Measurements from ENCODE around the gene ZNF440. TPM values are rescaled to one million over a fixed set of nuclear protein-coding genes. Genes with fewer than 3 reads are reported as not detected.

ZNF440 gene
- total and polyA plus RNA-seq, 10 of the 15 experiments (the other 5 are each of a cell fraction or from before 2014, with no cell fraction given): 1.3 to 8.9 (median 3.8) TPM

DNA sequence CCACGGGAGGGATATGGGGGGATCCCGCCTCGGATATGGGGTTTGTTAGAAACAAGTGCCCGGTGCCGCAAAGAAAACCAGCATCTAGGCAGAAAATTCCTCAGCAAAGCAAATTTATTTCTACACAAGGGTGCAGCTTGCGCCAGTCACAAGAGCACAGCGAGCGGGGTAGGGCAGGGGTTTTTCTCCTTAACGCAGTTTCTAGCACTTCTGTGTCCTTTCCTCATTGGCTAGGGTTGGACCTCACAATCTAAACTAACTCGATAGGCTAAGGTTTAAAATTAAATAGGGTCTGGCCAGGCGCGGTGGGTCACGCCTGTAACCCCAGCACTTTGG is 595 bp downstream of the ZNF440 start:
- TF ChIP-seq FOS (IDR thresholded peaks at IDR 0.05; ENCODE audit: borderline replicate concordance, extremely low read depth, insufficient read length) (no peak), CHD1 (IDR thresholded peaks at IDR 0.05; ENCODE audit: low read depth, low read length) (no peak), ATF7 (IDR thresholded peaks at IDR 0.05; ENCODE audit: low read depth) (no peak), CREB1 (IDR thresholded peaks at IDR 0.05; ENCODE audit: low read depth) (no peak), CHD2 (IDR thresholded peaks at IDR 0.05; ENCODE audit: borderline replicate concordance, low read depth, low read length) (no peak), YY1 (IDR thresholded peaks at IDR 0.05; ENCODE audit: low read depth, low read length) (no peak), WRNIP1 (IDR thresholded peaks at IDR 0.05; ENCODE audit: borderline replicate concordance, low read depth, low read length) (no peak), SMAD5 (IDR thresholded peaks at IDR 0.05; ENCODE audit: low read depth) (no peak), RFX5 (IDR thresholded peaks at IDR 0.05; ENCODE audit: low read depth, low read length) (no peak), RCOR1 (conservative IDR thresholded peaks at IDR 0.05; ENCODE audit: low read depth, low read length) (no peak), MYC (IDR thresholded peaks at IDR 0.05; ENCODE audit: insufficient read depth, insufficient read length, insufficient replicate concordance, low read length, severe bottlenecking) (no peak), DPF2 (IDR thresholded peaks at IDR 0.05) (no peak)
- TF ChIP-seq, protein P1, sequence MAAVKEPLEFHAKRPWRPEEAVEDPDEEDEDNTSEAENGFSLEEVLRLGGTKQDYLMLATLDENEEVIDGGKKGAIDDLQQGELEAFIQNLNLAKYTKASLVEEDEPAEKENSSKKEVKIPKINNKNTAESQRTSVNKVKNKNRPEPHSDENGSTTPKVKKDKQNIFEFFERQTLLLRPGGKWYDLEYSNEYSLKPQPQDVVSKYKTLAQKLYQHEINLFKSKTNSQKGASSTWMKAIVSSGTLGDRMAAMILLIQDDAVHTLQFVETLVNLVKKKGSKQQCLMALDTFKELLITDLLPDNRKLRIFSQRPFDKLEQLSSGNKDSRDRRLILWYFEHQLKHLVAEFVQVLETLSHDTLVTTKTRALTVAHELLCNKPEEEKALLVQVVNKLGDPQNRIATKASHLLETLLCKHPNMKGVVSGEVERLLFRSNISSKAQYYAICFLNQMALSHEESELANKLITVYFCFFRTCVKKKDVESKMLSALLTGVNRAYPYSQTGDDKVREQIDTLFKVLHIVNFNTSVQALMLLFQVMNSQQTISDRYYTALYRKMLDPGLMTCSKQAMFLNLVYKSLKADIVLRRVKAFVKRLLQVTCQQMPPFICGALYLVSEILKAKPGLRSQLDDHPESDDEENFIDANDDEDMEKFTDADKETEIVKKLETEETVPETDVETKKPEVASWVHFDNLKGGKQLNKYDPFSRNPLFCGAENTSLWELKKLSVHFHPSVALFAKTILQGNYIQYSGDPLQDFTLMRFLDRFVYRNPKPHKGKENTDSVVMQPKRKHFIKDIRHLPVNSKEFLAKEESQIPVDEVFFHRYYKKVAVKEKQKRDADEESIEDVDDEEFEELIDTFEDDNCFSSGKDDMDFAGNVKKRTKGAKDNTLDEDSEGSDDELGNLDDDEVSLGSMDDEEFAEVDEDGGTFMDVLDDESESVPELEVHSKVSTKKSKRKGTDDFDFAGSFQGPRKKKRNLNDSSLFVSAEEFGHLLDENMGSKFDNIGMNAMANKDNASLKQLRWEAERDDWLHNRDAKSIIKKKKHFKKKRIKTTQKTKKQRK (IDR thresholded peaks at IDR 0.05; ENCODE audit: low read depth, low read length): no peak
- TF ChIP-seq, protein P2, sequence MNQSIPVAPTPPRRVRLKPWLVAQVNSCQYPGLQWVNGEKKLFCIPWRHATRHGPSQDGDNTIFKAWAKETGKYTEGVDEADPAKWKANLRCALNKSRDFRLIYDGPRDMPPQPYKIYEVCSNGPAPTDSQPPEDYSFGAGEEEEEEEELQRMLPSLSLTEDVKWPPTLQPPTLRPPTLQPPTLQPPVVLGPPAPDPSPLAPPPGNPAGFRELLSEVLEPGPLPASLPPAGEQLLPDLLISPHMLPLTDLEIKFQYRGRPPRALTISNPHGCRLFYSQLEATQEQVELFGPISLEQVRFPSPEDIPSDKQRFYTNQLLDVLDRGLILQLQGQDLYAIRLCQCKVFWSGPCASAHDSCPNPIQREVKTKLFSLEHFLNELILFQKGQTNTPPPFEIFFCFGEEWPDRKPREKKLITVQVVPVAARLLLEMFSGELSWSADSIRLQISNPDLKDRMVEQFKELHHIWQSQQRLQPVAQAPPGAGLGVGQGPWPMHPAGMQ (IDR thresholded peaks at IDR 0.05; ENCODE audit: borderline replicate concordance): no peak
- TF ChIP-seq, protein P3, sequence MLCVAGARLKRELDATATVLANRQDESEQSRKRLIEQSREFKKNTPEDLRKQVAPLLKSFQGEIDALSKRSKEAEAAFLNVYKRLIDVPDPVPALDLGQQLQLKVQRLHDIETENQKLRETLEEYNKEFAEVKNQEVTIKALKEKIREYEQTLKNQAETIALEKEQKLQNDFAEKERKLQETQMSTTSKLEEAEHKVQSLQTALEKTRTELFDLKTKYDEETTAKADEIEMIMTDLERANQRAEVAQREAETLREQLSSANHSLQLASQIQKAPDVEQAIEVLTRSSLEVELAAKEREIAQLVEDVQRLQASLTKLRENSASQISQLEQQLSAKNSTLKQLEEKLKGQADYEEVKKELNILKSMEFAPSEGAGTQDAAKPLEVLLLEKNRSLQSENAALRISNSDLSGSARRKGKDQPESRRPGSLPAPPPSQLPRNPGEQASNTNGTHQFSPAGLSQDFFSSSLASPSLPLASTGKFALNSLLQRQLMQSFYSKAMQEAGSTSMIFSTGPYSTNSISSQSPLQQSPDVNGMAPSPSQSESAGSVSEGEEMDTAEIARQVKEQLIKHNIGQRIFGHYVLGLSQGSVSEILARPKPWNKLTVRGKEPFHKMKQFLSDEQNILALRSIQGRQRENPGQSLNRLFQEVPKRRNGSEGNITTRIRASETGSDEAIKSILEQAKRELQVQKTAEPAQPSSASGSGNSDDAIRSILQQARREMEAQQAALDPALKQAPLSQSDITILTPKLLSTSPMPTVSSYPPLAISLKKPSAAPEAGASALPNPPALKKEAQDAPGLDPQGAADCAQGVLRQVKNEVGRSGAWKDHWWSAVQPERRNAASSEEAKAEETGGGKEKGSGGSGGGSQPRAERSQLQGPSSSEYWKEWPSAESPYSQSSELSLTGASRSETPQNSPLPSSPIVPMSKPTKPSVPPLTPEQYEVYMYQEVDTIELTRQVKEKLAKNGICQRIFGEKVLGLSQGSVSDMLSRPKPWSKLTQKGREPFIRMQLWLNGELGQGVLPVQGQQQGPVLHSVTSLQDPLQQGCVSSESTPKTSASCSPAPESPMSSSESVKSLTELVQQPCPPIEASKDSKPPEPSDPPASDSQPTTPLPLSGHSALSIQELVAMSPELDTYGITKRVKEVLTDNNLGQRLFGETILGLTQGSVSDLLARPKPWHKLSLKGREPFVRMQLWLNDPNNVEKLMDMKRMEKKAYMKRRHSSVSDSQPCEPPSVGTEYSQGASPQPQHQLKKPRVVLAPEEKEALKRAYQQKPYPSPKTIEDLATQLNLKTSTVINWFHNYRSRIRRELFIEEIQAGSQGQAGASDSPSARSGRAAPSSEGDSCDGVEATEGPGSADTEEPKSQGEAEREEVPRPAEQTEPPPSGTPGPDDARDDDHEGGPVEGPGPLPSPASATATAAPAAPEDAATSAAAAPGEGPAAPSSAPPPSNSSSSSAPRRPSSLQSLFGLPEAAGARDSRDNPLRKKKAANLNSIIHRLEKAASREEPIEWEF (IDR thresholded peaks at IDR 0.05; ENCODE audit: insufficient replicate concordance, low read depth, low read length): no peak
- ChIA-PET POLR2A (interaction anchor here (0.6 to 1.2 kb wide), 2 partner anchors 17 to 251 kb away, joined by 3 to 5 read pairs; no protein-coding TSS in a partner anchor), SMC1A (ENCODE audit: uncharacterized antibody, unreplicated experiment) (interaction anchor here (4.0 kb wide), 1 partner anchor 17 kb away, joined by 24 read pairs; the partner anchor contains the start of gene ZNF491), CTCF (interaction anchor here (1.2 to 5.9 kb wide), 3 partner anchors 16 to 116 kb away, joined by 3 to 74 read pairs (median 18); partner anchors contain the start of gene ZNF491), RAD21 (ENCODE audit: unreplicated experiment) (interaction anchor here (3.9 kb wide), 1 partner anchor 17 kb away, joined by 27 read pairs; the partner anchor contains the start of gene ZNF491)
- Histone ChIP-seq H3K27ac (ENCODE audit: control insufficient read depth, insufficient read depth) (peak overlapping the region; percentile 84), H2AFZ (ENCODE audit: control insufficient read depth, low read depth, low read length) (peak overlapping the region; percentile 100), H3K9ac (ENCODE audit: control insufficient read depth, insufficient read depth, low read length) (peak overlapping the region; percentile 84), H3K9me3 (replicated peaks; ENCODE audit: control insufficient read depth, insufficient read depth, low read length) (no peaks in the 10 kb centered on the region; the same call in 2 of the 3 replicates), H3K4me2 (ENCODE audit: control insufficient read depth, insufficient read depth) (peak overlapping the region; percentile 91), H3K4me1 (ENCODE audit: control insufficient read depth, insufficient read depth, low read length) (peaks cover 7% of the 10 kb centered on the region), H4K20me1 (ENCODE audit: control insufficient read depth, insufficient read depth) (no peaks in the 10 kb centered on the region), H3K36me3 (ENCODE audit: control insufficient read depth in 2 of 2, insufficient read depth in 2 of 2, low read length in 1 of 2) (no peaks in the 10 kb centered on the region), H3K79me2 (ENCODE audit: control insufficient read depth, insufficient read depth, low read length) (peaks cover 7% of the 10 kb centered on the region; the same call in 1 of the 2 replicates), H3K4me3 (peak overlapping the region; percentile 81), H3K27me3 (replicated peaks in 1 of 2; ENCODE audit: control insufficient read depth in 2 of 2, insufficient read depth in 2 of 2, low read length in 1 of 2) (no peaks in the 10 kb centered on the region)
- intact Hi-C loops (cut with micrococcal nuclease; ENCODE audit: unreplicated experiment) (loop anchor here (5.0 kb wide), 1 partner anchor 217 kb away; the partner anchor contains the start of gene ZNF627), in situ Hi-C loops (cut with MboI) (no loop called here)
- WGBS (ENCODE audit: insufficient coverage, insufficient replicate concordance, low lambda C conversion rate, missing lambda C conversion rate): 20% methylated on average over 13 of the region's 13 CpGs
- BruUV-seq (replicated peaks): no TSS peak
- ATAC-seq (peak; percentile 23), FAIRE-seq (no peak), DNase-seq (ENCODE audit: low read depth, low spot score) (no peak)
